ENCODE measurements around the gene CDK7.
A peak's percentile ranks its signal among the peaks of the same experiment; 100 is the strongest.

CDK7 gene

GRCh38 chr5:69206528-69207190 is 28.0 kb upstream of the CDK7 start:
- DNase-seq (ENCODE audit: low read depth, low spot score), result no peak
- ChIA-PET CTCF (no interaction called here), POLR2A (no interaction called here)
- H3K4me3 ChIP-seq (ENCODE audit: low read depth, low read length), result no peak overlapping the region
- no peak for TF ChIP-seq CTCF (IDR thresholded peaks at IDR 0.05; ENCODE audit: insufficient read depth, low read length, missing control alignments)

- CTCF ChIA-PET, result no interaction called here
- H3K4me3 ChIP-seq (ENCODE audit: low read depth, low read length), result no peak overlapping the region
- POLR2A ChIA-PET, result no interaction called here
- no peak for TF ChIP-seq CTCF (IDR thresholded peaks at IDR 0.05; ENCODE audit: insufficient read depth, low read length, missing control alignments)
- no peak for DNase-seq (ENCODE audit: low read depth, low spot score)
Measured at GRCh38 chr5:69209602-69210001, 25.1 kb upstream of the CDK7 start.

- POLR2A ChIA-PET, result no interaction called here
- TF ChIP-seq CTCF (IDR thresholded peaks at IDR 0.05; ENCODE audit: insufficient read depth, low read length, missing control alignments), result no peak
- CTCF ChIA-PET, result interaction anchor here (0.6 kb wide), 1 partner anchor 18 kb away, joined by 3 read pairs; no protein-coding TSS in a partner anchor
Measured at GRCh38 chr5:69211200-69211599, 23.5 kb upstream of the CDK7 start.

GRCh38 chr5:69212022-69212421 is 22.7 kb upstream of the CDK7 start:
- H3K4me3 ChIP-seq (ENCODE audit: low read depth, low read length), result no peak overlapping the region
- CTCF ChIA-PET, result no interaction called here
- POLR2A ChIA-PET, result no interaction called here
- TF ChIP-seq CTCF (IDR thresholded peaks at IDR 0.05; ENCODE audit: insufficient read depth, low read length, missing control alignments), result no peak
- DNase-seq (ENCODE audit: low read depth, low spot score), result no peak

More at GRCh38 chr5:69211200-69211599, 23.5 kb upstream of the CDK7 start:
- no peak overlapping the region for H3K4me3 ChIP-seq (ENCODE audit: low read depth, low read length)
- DNase-seq (ENCODE audit: low read depth, low spot score), result no peak

- H3K4me3 ChIP-seq (ENCODE audit: low read depth, low read length), result no peak overlapping the region
- POLR2A ChIA-PET, result no interaction called here
- no peak for DNase-seq (ENCODE audit: low read depth, low spot score)
- CTCF ChIA-PET, result no interaction called here
- no peak for TF ChIP-seq CTCF (IDR thresholded peaks at IDR 0.05; ENCODE audit: insufficient read depth, low read length, missing control alignments)
Measured at GRCh38 chr5:69213513-69214215, 21.0 kb upstream of the CDK7 start.

- peak overlapping the region; percentile 99 for H3K4me3 ChIP-seq (ENCODE audit: low read depth, low read length)
- DNase-seq (ENCODE audit: low read depth, low spot score), result no peak
- ChIA-PET POLR2A (no interaction called here), CTCF (interaction anchor here (1.1 to 1.2 kb wide), 2 partner anchors 9 to 123 kb away, joined by 3 to 4 read pairs; partner anchors contain the start of gene SLC30A5)
- TF ChIP-seq CTCF (IDR thresholded peaks at IDR 0.05; ENCODE audit: insufficient read depth, low read length, missing control alignments), result no peak
Measured at GRCh38 chr5:69217151-69217511, 17.6 kb upstream of the CDK7 start.
